Transverse colon (tissue), 3 donors: ENCODE measurements around the gene RUNX1.

Source experiments
- EP300 ChIP-seq: sonication (generic); formaldehyde crosslinking; IDR thresholded peaks from one replicate; pipeline ENCODE4 v1.6.1; 2017; ENCODE audit warnings: antibody characterized with exemption, low read depth
- TF ChIP-seq, protein P1 (sequence below), 5 experiments: fragments of 200-600 bp in 3 of 5; fragments of 450-650 bp in 2 of 5; sonication (generic) in 3 of 5; IDR thresholded peaks; 1 replicate in 2 of 5; 2 replicates in 3 of 5; pipeline ENCODE4 v1.5.1; 2016 to 2017; ENCODE audit warnings: antibody characterized with exemption in 5 of 5, inconsistent platforms in 3 of 5, mild to moderate bottlenecking in 2 of 5, moderate library complexity in 1 of 5

DNA sequence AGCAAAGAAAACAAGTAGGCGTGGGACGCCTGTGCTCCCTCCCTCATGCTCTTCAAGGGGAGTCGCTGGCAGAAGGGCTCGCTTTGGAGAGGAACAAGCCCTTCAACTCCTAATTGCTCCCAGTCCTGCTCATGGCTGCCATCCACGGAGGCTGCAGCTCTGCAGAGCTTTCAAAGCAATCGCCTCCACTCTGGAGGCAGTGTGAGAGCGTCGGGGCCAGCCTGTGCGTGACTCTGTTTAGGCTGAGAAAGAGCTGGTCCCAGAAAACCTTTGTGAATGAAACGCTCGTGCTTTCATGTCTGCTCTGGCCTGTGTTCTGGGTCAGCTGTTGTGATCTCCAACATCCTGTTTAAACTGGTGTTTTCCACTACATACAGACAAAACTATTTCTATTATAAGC, 23.9 kb upstream of the RUNX1 start:
- TF ChIP-seq, protein P1, sequence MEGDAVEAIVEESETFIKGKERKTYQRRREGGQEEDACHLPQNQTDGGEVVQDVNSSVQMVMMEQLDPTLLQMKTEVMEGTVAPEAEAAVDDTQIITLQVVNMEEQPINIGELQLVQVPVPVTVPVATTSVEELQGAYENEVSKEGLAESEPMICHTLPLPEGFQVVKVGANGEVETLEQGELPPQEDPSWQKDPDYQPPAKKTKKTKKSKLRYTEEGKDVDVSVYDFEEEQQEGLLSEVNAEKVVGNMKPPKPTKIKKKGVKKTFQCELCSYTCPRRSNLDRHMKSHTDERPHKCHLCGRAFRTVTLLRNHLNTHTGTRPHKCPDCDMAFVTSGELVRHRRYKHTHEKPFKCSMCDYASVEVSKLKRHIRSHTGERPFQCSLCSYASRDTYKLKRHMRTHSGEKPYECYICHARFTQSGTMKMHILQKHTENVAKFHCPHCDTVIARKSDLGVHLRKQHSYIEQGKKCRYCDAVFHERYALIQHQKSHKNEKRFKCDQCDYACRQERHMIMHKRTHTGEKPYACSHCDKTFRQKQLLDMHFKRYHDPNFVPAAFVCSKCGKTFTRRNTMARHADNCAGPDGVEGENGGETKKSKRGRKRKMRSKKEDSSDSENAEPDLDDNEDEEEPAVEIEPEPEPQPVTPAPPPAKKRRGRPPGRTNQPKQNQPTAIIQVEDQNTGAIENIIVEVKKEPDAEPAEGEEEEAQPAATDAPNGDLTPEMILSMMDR (IDR thresholded peaks at IDR 0.05) = no peak
- TF ChIP-seq EP300 = no peak
